Activated CD4-positive, alpha-beta T cell treated with anti-CD3 and anti-CD28 coated beads for 48 hours (primary cell): ENCODE data around the gene ANP32A.
"Not testable (repeated sequence)": the region's sequence is repeated elsewhere in the genome, so short reads cannot be mapped to it uniquely, and the experiment has no call there.

ENCODE experiments used
- DNase-seq: peaks from one replicate; pipeline ENCODE4 v3.0.0-alpha.2; 2020

ANP32A gene

GRCh38 chr15:68781766-68782588 is 38.7 kb downstream of the ANP32A start:
- peak; percentile 48 for DNase-seq

- DNase-seq = no peak
These were observed 39.5 kb downstream of the ANP32A start for GRCh38 chr15:68781217-68781616.

GRCh38 chr15:68778876-68779275 is 41.8 kb downstream of the ANP32A start:
- no peak for DNase-seq

GRCh38 chr15:68776477-68777270 is 44.0 kb downstream of the ANP32A start:
- no peak for DNase-seq

GRCh38 chr15:68775671-68776476 is 44.8 kb downstream of the ANP32A start:
- no peak for DNase-seq

- DNase-seq = no peak
These were observed 45.5 kb downstream of the ANP32A start for GRCh38 chr15:68775236-68775577.

GRCh38 chr15:68774521-68775235 is 46.0 kb downstream of the ANP32A start:
- DNase-seq = no peak

GRCh38 chr15:68774120-68774519 is 46.6 kb downstream of the ANP32A start:
- DNase-seq = no peak

GRCh38 chr15:68773036-68773435 is 47.7 kb downstream of the ANP32A start:
- no peak for DNase-seq

- DNase-seq = no peak
These were observed 50.5 kb downstream of the ANP32A start for GRCh38 chr15:68770216-68770615.

GRCh38 chr15:68769702-68770101 is 51.0 kb downstream of the ANP32A start:
- DNase-seq = no peak

GRCh38 chr15:68768321-68768720 is 52.4 kb downstream of the ANP32A start:
- no peak for DNase-seq

- no peak for DNase-seq
These were observed 52.9 kb downstream of the ANP32A start for GRCh38 chr15:68767833-68768232.

GRCh38 chr15:68765602-68766368 is 54.9 kb downstream of the ANP32A start:
- DNase-seq = no peak

- no peak for DNase-seq
These were observed 56.6 kb downstream of the ANP32A start for GRCh38 chr15:68764090-68764489.

- DNase-seq = no peak
These were observed 57.6 kb downstream of the ANP32A start for GRCh38 chr15:68763063-68763462.

- not testable (repeated sequence) for DNase-seq
These were observed 60.6 kb downstream of the ANP32A start for GRCh38 chr15:68759982-68760579.

- DNase-seq = no peak
These were observed 65.0 kb downstream of the ANP32A start for GRCh38 chr15:68755731-68756130.

- no peak for DNase-seq
These were observed 69.1 kb downstream of the ANP32A start for GRCh38 chr15:68751622-68752021.

- DNase-seq = no peak
These were observed 70.9 kb downstream of the ANP32A start for GRCh38 chr15:68749793-68750192.

- no peak for DNase-seq
These were observed 71.3 kb downstream of the ANP32A start for GRCh38 chr15:68749365-68749764.
